BLaER1 (cell line): ENCODE measurements around the gene FKBP5.
A peak's percentile ranks its signal among the peaks of the same experiment; 100 is the strongest.
"Not testable (repeated sequence)": the region's sequence is repeated elsewhere in the genome, so short reads cannot be mapped to it uniquely, and the experiment has no call there.

ENCODE experiments used
- H3K27ac ChIP-seq: shearing (Covaris generic); formaldehyde crosslinking; 2 replicates; pipeline ENCODE4 v1.8.1; 2022
- H3K27me3 ChIP-seq: shearing (Covaris generic); formaldehyde crosslinking; 2 replicates; pipeline ENCODE4 v1.8.1; 2022
- H3K36me3 ChIP-seq: shearing (Covaris generic); formaldehyde crosslinking; 2 replicates; pipeline ENCODE4 v1.8.1; 2022
- H3K4me1 ChIP-seq: shearing (Covaris generic); formaldehyde crosslinking; 2 replicates; pipeline ENCODE4 v1.8.1; 2022
- H3K4me2 ChIP-seq: shearing (Covaris generic); formaldehyde crosslinking; 2 replicates; pipeline ENCODE4 v1.8.1; 2022
- H3K4me3 ChIP-seq: shearing (Covaris generic); formaldehyde crosslinking; 2 replicates; pipeline ENCODE4 v1.8.1; 2022
- H3K9ac ChIP-seq: shearing (Covaris generic); formaldehyde crosslinking; 2 replicates; pipeline ENCODE4 v1.8.1; 2022
- H3K9me3 ChIP-seq: shearing (Covaris generic); formaldehyde crosslinking; 2 replicates; pipeline ENCODE4 v1.8.1; 2022
- H4K20me1 ChIP-seq: shearing (Covaris generic); formaldehyde crosslinking; 2 replicates; pipeline ENCODE4 v1.8.1; 2022
- Cebpa-rat ChIP-seq: shearing (Covaris generic); IDR thresholded peaks from 2 replicates; pipeline ENCODE4 v1.8.1; 2022

FKBP5 gene

DNA sequence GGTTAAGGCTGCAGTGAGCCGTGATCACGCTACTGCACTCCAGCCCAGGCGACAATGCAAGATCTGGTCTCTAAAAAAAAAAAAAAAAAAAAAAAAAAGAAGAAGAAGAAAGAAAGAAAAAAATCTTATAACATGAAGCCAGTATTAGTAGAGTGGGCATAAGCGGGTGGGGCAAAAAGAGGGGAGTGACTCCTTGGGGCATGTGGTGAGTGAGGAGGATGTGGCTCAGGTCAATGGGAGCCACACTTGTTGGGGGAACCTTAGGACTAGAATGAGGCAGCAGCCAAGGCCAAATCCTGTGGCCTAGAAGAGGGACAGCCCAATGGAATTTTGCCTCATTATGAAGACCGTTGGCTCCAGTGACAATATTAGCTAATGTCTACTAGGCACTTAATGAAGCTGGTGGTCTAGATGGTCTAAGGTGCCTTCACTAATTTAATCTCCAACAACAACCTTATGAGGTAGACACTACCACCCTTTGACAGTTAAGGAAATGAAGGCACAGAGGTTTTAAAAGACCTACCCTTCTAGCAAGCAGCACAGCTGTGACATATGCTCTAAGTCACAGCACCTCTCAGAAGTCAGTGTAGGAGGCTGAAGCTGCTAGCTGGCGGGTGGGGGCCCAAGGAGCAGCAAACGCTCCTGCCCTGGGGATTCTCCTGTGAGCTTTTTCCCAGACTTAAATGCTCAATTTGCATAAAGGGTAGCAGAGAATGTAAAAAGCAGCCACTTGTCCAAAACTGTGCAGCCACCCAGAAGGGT, 24.5 kb upstream of the FKBP5 start:
- no peaks in the 10 kb centered on the region for H3K36me3 ChIP-seq
- no peaks in the 10 kb centered on the region for H3K27me3 ChIP-seq
- no peaks in the 10 kb centered on the region for H4K20me1 ChIP-seq
- H3K4me2 ChIP-seq = peak overlapping the region; percentile 32
- H3K9ac ChIP-seq = no peak overlapping the region
- no peak for TF ChIP-seq Cebpa-rat
- peaks cover 53% of the 10 kb centered on the region for H3K4me1 ChIP-seq
- H3K9me3 ChIP-seq = no peaks in the 10 kb centered on the region
- no peak overlapping the region for H3K27ac ChIP-seq
- no peak overlapping the region for H3K4me3 ChIP-seq

DNA sequence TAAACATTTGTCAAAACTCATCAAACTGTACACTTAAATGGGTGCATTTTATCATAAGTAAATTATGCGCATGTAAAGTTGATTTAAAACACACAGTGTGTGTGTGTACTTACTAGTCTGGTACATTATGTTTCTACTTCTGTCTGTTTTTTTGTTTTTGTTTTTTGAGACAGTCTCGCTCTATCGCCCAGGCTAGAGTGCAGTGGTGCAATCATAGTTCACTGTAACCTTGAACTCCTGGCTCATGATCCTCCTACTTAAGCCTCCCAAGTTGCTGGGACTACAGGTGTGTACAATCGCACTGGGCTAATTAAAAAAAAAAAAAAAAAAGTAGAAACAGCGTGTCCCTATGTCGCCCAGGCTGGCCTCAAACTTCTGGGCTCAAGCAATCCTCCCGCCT, 23.0 kb upstream of the FKBP5 start:
- Histone ChIP-seq H3K4me2 (no peak overlapping the region), H4K20me1 (no peaks in the 10 kb centered on the region), H3K4me1 (peaks cover 39% of the 10 kb centered on the region), H3K27ac (no peak overlapping the region), H3K27me3 (no peaks in the 10 kb centered on the region), H3K9me3 (no peaks in the 10 kb centered on the region), H3K4me3 (no peak overlapping the region), H3K36me3 (no peaks in the 10 kb centered on the region), H3K9ac (no peak overlapping the region)
- TF ChIP-seq Cebpa-rat = no peak

- Histone ChIP-seq H3K4me1 (peaks cover 26% of the 10 kb centered on the region), H3K27me3 (no peaks in the 10 kb centered on the region), H4K20me1 (no peaks in the 10 kb centered on the region), H3K4me3 (no peak overlapping the region), H3K4me2 (no peak overlapping the region), H3K27ac (no peak overlapping the region), H3K9me3 (no peaks in the 10 kb centered on the region), H3K36me3 (no peaks in the 10 kb centered on the region), H3K9ac (no peak overlapping the region)
- no peak for TF ChIP-seq Cebpa-rat
Observed at GRCh38 chr6:35710241-35710847, 21.6 kb upstream of the FKBP5 start.

GRCh38 chr6:35708585-35708984, 19.9 kb upstream of the FKBP5 start:
- Histone ChIP-seq H3K36me3 (no peaks in the 10 kb centered on the region), H3K9ac (no peak overlapping the region), H3K4me1 (peaks cover 21% of the 10 kb centered on the region), H3K27me3 (no peaks in the 10 kb centered on the region), H4K20me1 (no peaks in the 10 kb centered on the region), H3K4me3 (no peak overlapping the region), H3K27ac (no peak overlapping the region), H3K9me3 (peaks cover 6% of the 10 kb centered on the region), H3K4me2 (no peak overlapping the region)
- no peak for TF ChIP-seq Cebpa-rat

GRCh38 chr6:35707714-35708407, 19.1 kb upstream of the FKBP5 start:
- Histone ChIP-seq H3K9ac (no peak overlapping the region), H3K27ac (no peak overlapping the region), H3K4me2 (no peak overlapping the region), H3K9me3 (peaks cover 13% of the 10 kb centered on the region), H3K27me3 (no peaks in the 10 kb centered on the region), H3K4me3 (no peak overlapping the region), H3K4me1 (peaks cover 14% of the 10 kb centered on the region), H4K20me1 (no peaks in the 10 kb centered on the region), H3K36me3 (no peaks in the 10 kb centered on the region)
- TF ChIP-seq Cebpa-rat = no peak

DNA sequence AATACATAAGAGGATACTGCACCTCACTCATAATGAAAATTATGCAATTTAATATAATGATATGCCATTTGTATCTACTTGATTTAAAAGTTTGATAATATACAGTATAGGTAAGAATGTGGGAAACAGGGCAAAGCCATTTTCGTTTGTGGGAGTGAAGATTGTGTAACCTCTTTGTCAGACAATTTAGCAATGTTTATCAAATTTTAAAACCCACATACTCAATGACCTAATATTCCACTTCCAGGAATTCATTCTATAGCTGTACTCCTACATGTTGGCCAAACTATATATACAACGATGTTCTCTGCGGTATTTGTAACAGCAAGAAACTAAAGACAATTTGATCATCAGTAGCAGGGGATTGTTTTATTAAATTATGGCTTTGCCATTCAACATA, 17.8 kb upstream of the FKBP5 start:
- no peaks in the 10 kb centered on the region for H3K27me3 ChIP-seq
- no peaks in the 10 kb centered on the region for H4K20me1 ChIP-seq
- H3K36me3 ChIP-seq = no peaks in the 10 kb centered on the region
- no peak for TF ChIP-seq Cebpa-rat
- H3K4me3 ChIP-seq = no peak overlapping the region
- H3K4me2 ChIP-seq = no peak overlapping the region
- no peak overlapping the region for H3K9ac ChIP-seq
- peaks cover 24% of the 10 kb centered on the region for H3K9me3 ChIP-seq
- 0 out of 2 replicates have a peak, but pooled peaks cover under 1% of the 10 kb centered on the region for H3K4me1 ChIP-seq
- no peak overlapping the region for H3K27ac ChIP-seq

DNA sequence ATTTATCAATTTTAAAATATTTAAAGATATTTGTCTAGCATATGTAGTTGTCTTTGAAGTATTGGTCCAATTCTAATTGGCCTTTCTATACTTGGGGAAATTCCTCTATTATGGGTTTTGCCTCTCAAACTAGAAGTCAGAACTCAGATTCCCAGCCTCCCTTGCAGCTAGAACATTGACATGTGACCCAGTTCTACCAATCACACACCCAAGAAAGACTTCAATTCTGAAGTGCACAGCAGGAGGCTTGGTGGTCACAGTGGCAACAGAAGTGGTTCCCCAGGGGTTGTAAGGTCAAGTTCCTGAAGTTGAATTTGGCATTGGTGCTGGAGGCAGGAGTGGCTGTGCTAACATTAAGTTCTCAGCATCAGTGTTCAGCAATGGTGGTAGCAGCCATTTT, 14.8 kb upstream of the FKBP5 start:
- Histone ChIP-seq H3K4me1 (no peaks in the 10 kb centered on the region), H3K36me3 (no peaks in the 10 kb centered on the region), H3K27ac (no peak overlapping the region), H4K20me1 (no peaks in the 10 kb centered on the region), H3K27me3 (no peaks in the 10 kb centered on the region), H3K9me3 (peaks cover 24% of the 10 kb centered on the region), H3K9ac (no peak overlapping the region), H3K4me2 (no peak overlapping the region), H3K4me3 (no peak overlapping the region)
- TF ChIP-seq Cebpa-rat = no peak

DNA sequence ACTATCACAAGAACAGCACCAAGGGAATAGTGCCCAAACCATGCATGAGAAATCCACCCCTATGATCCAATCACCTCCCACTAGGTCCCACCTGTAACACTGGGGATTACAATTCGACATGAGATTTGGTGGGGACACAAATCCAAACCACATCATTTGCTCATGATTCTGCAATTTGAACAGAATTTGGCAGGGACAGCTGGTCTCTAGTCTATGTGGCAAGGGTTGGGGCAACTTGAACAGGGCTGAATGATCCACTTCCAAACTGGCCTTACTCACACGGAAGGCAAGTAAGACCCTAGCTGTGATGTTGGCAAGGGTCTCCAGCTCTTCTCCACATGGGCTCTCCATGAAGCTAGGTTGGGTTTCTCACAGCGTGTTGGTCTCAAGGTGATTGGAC, 10.1 kb upstream of the FKBP5 start:
- H4K20me1 ChIP-seq = no peaks in the 10 kb centered on the region
- peaks cover 21% of the 10 kb centered on the region for H3K9me3 ChIP-seq
- no peak overlapping the region for H3K9ac ChIP-seq
- H3K36me3 ChIP-seq = no peaks in the 10 kb centered on the region
- no peak overlapping the region for H3K4me3 ChIP-seq
- H3K4me1 ChIP-seq = no peaks in the 10 kb centered on the region
- H3K27ac ChIP-seq = no peak overlapping the region
- no peak for TF ChIP-seq Cebpa-rat
- H3K27me3 ChIP-seq = no peaks in the 10 kb centered on the region
- H3K4me2 ChIP-seq = no peak overlapping the region

DNA sequence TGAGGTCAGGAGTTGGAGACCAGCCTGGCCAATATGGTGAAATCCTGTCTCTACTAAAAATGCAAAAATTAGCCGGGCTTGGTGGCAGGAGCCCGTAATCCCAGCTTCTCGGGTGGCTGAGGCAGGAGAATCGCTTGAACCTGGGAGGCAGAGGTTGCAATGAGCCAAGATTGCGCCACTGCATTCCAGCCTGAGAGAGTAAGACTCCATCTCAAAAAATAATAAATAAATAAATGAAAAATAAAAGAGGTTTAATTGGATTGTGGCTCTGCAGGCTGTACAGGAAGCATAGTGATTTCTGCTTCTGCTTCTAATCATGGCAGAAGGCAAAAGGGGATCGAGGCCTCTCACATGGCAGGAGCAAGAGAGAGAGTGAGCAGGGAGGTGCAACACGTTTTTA, 9.7 kb upstream of the FKBP5 start:
- not testable (repeated sequence) for H3K36me3 ChIP-seq, H3K4me2 ChIP-seq, H4K20me1 ChIP-seq, H3K27ac ChIP-seq, H3K4me3 ChIP-seq, H3K4me1 ChIP-seq, H3K27me3 ChIP-seq, H3K9ac ChIP-seq
- peaks cover 17% of the 10 kb centered on the region for H3K9me3 ChIP-seq

DNA sequence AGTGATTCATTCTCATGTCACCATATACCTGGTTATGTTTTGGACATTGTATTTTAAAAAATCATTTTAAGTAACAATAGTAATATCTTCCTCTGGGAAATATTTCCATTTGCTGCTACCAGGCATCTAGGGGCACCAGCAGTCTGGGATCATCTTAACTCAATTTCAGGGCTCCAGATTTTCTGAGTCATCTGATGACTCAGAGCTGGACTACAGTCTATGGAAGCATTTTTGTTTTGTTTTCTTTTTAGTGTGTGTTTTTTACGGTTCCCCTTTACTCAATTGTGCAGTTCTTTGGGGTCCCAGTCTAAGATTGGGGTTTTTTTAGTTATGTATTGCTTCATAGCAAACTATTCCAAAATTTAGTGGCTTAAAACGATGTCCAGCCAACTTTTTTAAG, 5.7 kb upstream of the FKBP5 start:
- no peaks in the 10 kb centered on the region for H3K27me3 ChIP-seq
- H4K20me1 ChIP-seq = no peaks in the 10 kb centered on the region
- H3K36me3 ChIP-seq = no peaks in the 10 kb centered on the region
- H3K4me1 ChIP-seq = peaks cover under 1% of the 10 kb centered on the region; the same call in 1 of the 2 replicates
- H3K27ac ChIP-seq = no peak overlapping the region
- no peaks in the 10 kb centered on the region for H3K9me3 ChIP-seq
- no peak overlapping the region for H3K4me3 ChIP-seq
- no peak overlapping the region for H3K9ac ChIP-seq
- no peak for TF ChIP-seq Cebpa-rat
- no peak overlapping the region for H3K4me2 ChIP-seq
